ENCODE measurements around the gene FMN2. TPM values are rescaled to one million over a fixed set of nuclear protein-coding genes. Genes with fewer than 3 reads are reported as not detected.
A peak's percentile ranks its signal among the peaks of the same experiment; 100 is the strongest.
"Not testable (repeated sequence)": the region's sequence is repeated elsewhere in the genome, so short reads cannot be mapped to it uniquely, and the experiment has no call there.

The FMN2 gene
- total RNA-seq, 1 donor from 2014 or later, result under 0.01 TPM

- Histone ChIP-seq H3K36me3 (ENCODE audit: control insufficient read depth, insufficient read depth, low read length) (no peaks in the 10 kb centered on the region), H3K4me3 (ENCODE audit: low read depth, low read length) (no peak overlapping the region), H3K27me3 (ENCODE audit: control insufficient read depth, insufficient read depth, low read length) (no peaks in the 10 kb centered on the region)
- FAIRE-seq (no peak), DNase-seq (ENCODE audit: low read depth) (no peak)
- TF ChIP-seq, protein P1, sequence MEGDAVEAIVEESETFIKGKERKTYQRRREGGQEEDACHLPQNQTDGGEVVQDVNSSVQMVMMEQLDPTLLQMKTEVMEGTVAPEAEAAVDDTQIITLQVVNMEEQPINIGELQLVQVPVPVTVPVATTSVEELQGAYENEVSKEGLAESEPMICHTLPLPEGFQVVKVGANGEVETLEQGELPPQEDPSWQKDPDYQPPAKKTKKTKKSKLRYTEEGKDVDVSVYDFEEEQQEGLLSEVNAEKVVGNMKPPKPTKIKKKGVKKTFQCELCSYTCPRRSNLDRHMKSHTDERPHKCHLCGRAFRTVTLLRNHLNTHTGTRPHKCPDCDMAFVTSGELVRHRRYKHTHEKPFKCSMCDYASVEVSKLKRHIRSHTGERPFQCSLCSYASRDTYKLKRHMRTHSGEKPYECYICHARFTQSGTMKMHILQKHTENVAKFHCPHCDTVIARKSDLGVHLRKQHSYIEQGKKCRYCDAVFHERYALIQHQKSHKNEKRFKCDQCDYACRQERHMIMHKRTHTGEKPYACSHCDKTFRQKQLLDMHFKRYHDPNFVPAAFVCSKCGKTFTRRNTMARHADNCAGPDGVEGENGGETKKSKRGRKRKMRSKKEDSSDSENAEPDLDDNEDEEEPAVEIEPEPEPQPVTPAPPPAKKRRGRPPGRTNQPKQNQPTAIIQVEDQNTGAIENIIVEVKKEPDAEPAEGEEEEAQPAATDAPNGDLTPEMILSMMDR (IDR thresholded peaks at IDR 0.05; ENCODE audit: insufficient read depth, low read length, severe bottlenecking), result no peak
Measured at GRCh38 chr1:240173836-240174235, 82.2 kb downstream of the FMN2 start.

DNA sequence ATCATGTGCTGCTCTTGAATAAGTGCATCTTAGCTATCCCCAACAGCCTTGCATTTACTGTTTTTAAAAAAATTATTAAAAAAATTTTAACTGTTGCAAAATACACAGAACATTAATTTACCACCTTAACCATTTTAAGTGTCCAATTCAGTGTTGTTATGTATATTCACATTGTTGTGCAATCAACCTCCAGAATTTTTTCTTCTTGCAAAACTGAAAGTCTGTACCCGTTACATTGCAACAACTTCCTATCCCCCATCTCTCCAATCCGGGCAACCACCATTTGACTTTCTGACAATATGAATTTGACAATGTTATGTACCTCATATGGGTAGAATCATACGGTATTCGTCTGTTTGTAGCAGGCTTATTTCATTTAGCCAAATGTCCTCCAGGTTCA lies 83.1 kb downstream of the FMN2 start:
- no peaks in the 10 kb centered on the region for H3K27me3 ChIP-seq (ENCODE audit: control insufficient read depth, insufficient read depth, low read length)
- TF ChIP-seq, protein P1 (IDR thresholded peaks at IDR 0.05; ENCODE audit: insufficient read depth, low read length, severe bottlenecking), result no peak
- FAIRE-seq (no peak), DNase-seq (ENCODE audit: low read depth) (no peak)
- no peaks in the 10 kb centered on the region for H3K36me3 ChIP-seq (ENCODE audit: control insufficient read depth, insufficient read depth, low read length)
- no peak overlapping the region for H3K4me3 ChIP-seq (ENCODE audit: low read depth, low read length)

DNA sequence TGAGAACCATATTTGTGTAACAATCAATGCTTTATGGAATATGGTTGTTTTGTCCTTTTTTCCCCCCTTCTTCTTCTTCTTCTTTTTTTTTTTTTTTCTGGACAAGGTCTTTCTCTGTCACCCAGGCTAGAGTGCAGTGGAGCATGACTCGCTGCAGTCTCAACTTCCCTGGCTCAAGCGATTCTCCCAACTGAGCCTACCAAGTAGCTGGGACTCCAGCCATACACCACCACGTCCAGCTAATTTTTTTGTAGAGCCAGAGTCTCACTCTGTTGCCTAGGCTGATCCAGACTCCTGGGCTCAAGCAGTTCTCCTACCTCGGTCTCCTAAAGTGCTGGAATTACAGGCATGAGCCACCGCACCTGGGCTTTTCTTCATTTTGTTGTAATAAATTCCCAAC lies 86.7 kb downstream of the FMN2 start:
- H3K36me3 ChIP-seq (ENCODE audit: control insufficient read depth, insufficient read depth, low read length), result no peaks in the 10 kb centered on the region

DNA sequence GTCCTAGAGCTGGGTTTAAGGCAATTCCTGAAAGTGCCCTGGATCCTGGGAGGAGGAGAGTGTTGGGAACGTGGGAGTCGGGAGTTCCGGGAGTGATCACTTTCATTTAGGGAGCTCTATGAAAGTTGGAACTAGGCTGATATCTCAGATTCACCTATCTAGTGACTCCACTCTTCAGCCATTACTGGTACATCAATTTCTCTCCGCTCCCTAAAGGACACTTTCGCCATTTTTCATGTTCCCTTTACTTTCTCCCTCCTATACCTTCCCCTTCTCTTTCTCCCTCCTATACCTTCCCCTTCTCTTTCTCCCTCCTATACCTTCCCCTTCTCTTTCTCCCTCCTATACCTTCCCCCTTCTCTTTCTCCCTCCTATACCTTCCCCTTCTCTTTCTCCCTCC lies 93.0 kb downstream of the FMN2 start:
- not testable (repeated sequence) for FAIRE-seq; H3K36me3 ChIP-seq (ENCODE audit: control insufficient read depth, insufficient read depth, low read length); H3K27me3 ChIP-seq (ENCODE audit: control insufficient read depth, insufficient read depth, low read length); DNase-seq (ENCODE audit: low read depth); H3K4me3 ChIP-seq (ENCODE audit: low read depth, low read length)

More for the DNA sequence above, 86.7 kb downstream of the FMN2 start:
- TF ChIP-seq, protein P1 (IDR thresholded peaks at IDR 0.05; ENCODE audit: insufficient read depth, low read length, severe bottlenecking), result no peak
- no peaks in the 10 kb centered on the region for H3K27me3 ChIP-seq (ENCODE audit: control insufficient read depth, insufficient read depth, low read length)
- DNase-seq (ENCODE audit: low read depth) (no peak), FAIRE-seq (no peak)
- no peak overlapping the region for H3K4me3 ChIP-seq (ENCODE audit: low read depth, low read length)

GRCh38 chr1:240188139-240188538 lies 96.5 kb downstream of the FMN2 start:
- Histone ChIP-seq H3K4me3 (ENCODE audit: low read depth, low read length) (no peak overlapping the region), H3K27me3 (ENCODE audit: control insufficient read depth, insufficient read depth, low read length) (no peaks in the 10 kb centered on the region), H3K36me3 (ENCODE audit: control insufficient read depth, insufficient read depth, low read length) (no peaks in the 10 kb centered on the region)
- FAIRE-seq (no peak), DNase-seq (ENCODE audit: low read depth) (no peak)
- TF ChIP-seq, protein P1 (IDR thresholded peaks at IDR 0.05; ENCODE audit: insufficient read depth, low read length, severe bottlenecking), result no peak

DNA sequence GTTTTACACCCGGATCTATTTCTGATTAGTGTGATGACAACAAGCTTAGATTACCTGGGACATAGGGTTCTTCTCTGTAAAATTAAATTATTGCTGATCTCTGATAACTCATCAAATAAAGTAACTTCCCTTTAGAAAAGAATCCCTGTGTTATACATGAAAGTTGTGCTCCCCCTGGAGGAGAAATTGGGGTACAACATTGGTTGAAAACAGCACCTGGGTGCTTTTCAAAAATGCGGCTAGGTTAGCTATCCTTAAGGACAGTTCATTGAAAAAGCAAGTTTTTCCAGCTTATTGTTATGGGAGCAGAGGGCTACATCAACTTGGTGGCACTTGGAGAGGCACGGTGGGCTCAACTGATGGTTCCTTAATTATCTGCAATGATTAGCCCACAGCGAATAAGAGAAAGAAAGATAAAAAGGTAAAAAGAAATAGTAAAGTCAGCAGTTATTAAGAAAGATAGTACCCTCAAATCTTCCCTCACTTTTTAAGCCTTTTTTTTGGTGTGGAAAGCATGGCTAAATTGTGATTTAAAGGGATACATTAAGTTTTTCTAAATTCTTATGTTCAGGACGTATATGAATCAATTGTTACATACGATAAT lies 97.8 kb downstream of the FMN2 start:
- H3K27me3 ChIP-seq (ENCODE audit: control insufficient read depth, insufficient read depth, low read length), result no peaks in the 10 kb centered on the region
- TF ChIP-seq, protein P1 (IDR thresholded peaks at IDR 0.05; ENCODE audit: insufficient read depth, low read length, severe bottlenecking), result peak; percentile 63
- FAIRE-seq (no peak), DNase-seq (ENCODE audit: low read depth) (peak; percentile 45)
- no peaks in the 10 kb centered on the region for H3K36me3 ChIP-seq (ENCODE audit: control insufficient read depth, insufficient read depth, low read length)
- H3K4me3 ChIP-seq (ENCODE audit: low read depth, low read length), result no peak overlapping the region

Measured in bronchial epithelial cell (primary cell).